Calu3 (cell line): ENCODE measurements around the gene HSCB. TPM values are rescaled to one million over a fixed set of nuclear protein-coding genes. Genes with fewer than 3 reads are reported as not detected.

Experiments
- BruUV-seq: library from RNA; stranded (reverse); fragments of 400-500 nt; replicated peaks from 2 replicates; lab custom pipeline; 2021; lab: Mats Ljungman, UMichigan
- CTCF ChIA-PET: fragments of 300-600 bp; sonication (Branson Sonifier 250); formaldehyde crosslinking; loops from one replicate; lab custom pipeline; 2022; ENCODE audit warnings: antibody characterized with exemption; lab: Charles Lee
- DNase-seq: peaks from one replicate; pipeline ENCODE4 v3.0.0; 2022
- H3K27ac Mint-ChIP-seq: one replicate; pipeline ENCODE4 v1.8.0; 2022; ENCODE audit warnings: mixed read lengths; ENCODE audit not compliant: unreplicated experiment
- H3K27me3 Mint-ChIP-seq: one replicate; pipeline ENCODE4 v1.8.0; 2022; ENCODE audit warnings: mixed read lengths; ENCODE audit not compliant: unreplicated experiment
- H3K36me3 Mint-ChIP-seq: one replicate; pipeline ENCODE4 v1.8.0; 2022; ENCODE audit warnings: mild to moderate bottlenecking, moderate library complexity, mixed read lengths; ENCODE audit not compliant: insufficient read depth, unreplicated experiment
- H3K4me1 Mint-ChIP-seq: one replicate; pipeline ENCODE4 v1.8.0; 2022; ENCODE audit warnings: mild to moderate bottlenecking, low read depth, mixed read lengths; ENCODE audit not compliant: unreplicated experiment
- H3K4me3 Mint-ChIP-seq: one replicate; pipeline ENCODE4 v1.8.0; 2022; ENCODE audit warnings: mild to moderate bottlenecking, low read depth, moderate library complexity, mixed read lengths; ENCODE audit not compliant: unreplicated experiment
- H3K9me3 Mint-ChIP-seq: one replicate; pipeline ENCODE4 v1.8.0; 2022; ENCODE audit warnings: low read depth, mixed read lengths; ENCODE audit not compliant: unreplicated experiment
- CTCF ChIP-seq: fragments of 200-600 bp; IDR thresholded peaks from one replicate; pipeline ENCODE4 v1.8.0; 2022; ENCODE audit warnings: antibody characterized with exemption; ENCODE audit not compliant: unreplicated experiment
- intact Hi-C: fragments of 100-400 bp; cut with micrococcal nuclease; formaldehyde crosslinking; loops from one replicate; pipeline ENCODE4 v1.10.0; 2022; ENCODE audit not compliant: unreplicated experiment
- total RNA-seq: library from RNA; stranded (reverse); gene quantifications from 2 replicates; pipeline ENCODE4 v1.2.3, GENCODE V29; 2022

Gene HSCB
- total RNA-seq, 1 experiment from 2014 or later, result 16.5 TPM

- CTCF ChIA-PET, result interaction anchor here (0.5 to 0.8 kb wide), 3 partner anchors 9 to 1554 kb away, joined by 3 to 4 read pairs (median 4); no protein-coding TSS in a partner anchor
- Mint-ChIP-seq H3K27me3 (no peaks in the 10 kb centered on the region), H3K27ac (no peak overlapping the region), H3K4me1 (peaks cover 17% of the 10 kb centered on the region), H3K36me3 (no peaks in the 10 kb centered on the region), H3K4me3 (no peak overlapping the region), H3K9me3 (no peaks in the 10 kb centered on the region)
- BruUV-seq, result no TSS peak
- no peak for DNase-seq
- intact Hi-C loops, result no loop called here
- TF ChIP-seq CTCF, result no peak
These were observed 29.7 kb upstream of the HSCB start for GRCh38 chr22:28711820-28712777.

DNA sequence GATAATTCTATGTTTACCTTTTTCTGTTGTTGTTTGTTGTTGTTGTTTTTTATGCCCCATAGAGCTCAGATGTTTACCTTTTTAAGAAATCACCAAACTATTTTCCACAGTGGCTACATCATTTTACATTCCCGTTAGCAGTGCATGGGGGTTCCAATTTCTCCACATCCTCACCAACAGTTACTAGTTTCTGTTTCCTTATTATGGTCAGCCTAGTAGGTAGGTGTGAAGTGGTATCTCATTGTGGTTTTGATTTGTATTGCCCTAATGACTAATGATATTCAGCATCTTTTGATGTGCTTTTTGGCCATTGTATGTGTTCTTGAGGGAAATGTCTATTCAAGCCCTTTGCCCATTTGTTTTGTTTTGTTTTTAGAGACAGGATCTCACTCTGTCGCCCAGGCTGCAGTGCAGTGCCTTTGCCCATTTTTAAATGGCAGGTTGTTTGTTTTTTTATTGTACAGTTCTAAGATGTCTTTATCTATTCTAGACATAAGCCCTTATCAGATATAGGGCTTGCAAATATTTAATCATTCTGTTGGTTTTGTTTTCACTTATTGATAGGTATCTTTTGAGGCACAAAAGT, 27.7 kb upstream of the HSCB start:
- no peaks in the 10 kb centered on the region for H3K27me3 Mint-ChIP-seq
- no peaks in the 10 kb centered on the region for H3K36me3 Mint-ChIP-seq
- no peak for DNase-seq
- H3K4me1 Mint-ChIP-seq, result peaks cover 17% of the 10 kb centered on the region
- H3K27ac Mint-ChIP-seq, result no peak overlapping the region
- TF ChIP-seq CTCF, result no peak
- CTCF ChIA-PET, result no interaction called here
- intact Hi-C loops, result no loop called here
- no peaks in the 10 kb centered on the region for H3K9me3 Mint-ChIP-seq
- BruUV-seq, result no TSS peak
- H3K4me3 Mint-ChIP-seq, result no peak overlapping the region

- no peaks in the 10 kb centered on the region for H3K27me3 Mint-ChIP-seq
- H3K27ac Mint-ChIP-seq, result no peak overlapping the region
- no peaks in the 10 kb centered on the region for H3K36me3 Mint-ChIP-seq
- H3K9me3 Mint-ChIP-seq, result no peaks in the 10 kb centered on the region
- TF ChIP-seq CTCF, result no peak
- CTCF ChIA-PET, result interaction anchor here (0.7 kb wide), 2 partner anchors 39 to 304 kb away, joined by 3 to 6 read pairs; no protein-coding TSS in a partner anchor
- no peak overlapping the region for H3K4me3 Mint-ChIP-seq
- peaks cover 13% of the 10 kb centered on the region for H3K4me1 Mint-ChIP-seq
- no TSS peak for BruUV-seq
- no peak for DNase-seq
- intact Hi-C loops, result no loop called here
These were observed 26.2 kb upstream of the HSCB start for GRCh38 chr22:28715611-28716010.

DNA sequence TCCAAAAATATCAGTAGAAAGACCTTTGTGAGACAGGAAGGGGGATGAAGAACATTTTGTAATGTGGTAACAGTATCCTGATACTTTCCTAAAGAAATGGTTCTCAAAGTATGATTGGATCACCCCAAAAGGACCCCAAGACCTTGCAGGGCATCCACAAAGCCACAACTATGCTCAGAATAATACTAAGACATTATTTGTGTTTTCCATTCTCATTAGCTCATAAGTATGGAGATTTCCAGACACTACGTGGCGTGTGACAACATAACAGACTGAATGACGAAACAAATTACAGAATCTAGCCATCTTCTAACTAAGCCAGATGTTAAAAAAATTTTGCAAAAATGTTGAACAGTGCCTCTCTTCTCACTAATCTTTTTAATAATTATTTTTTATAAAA, 25.2 kb upstream of the HSCB start:
- H3K4me1 Mint-ChIP-seq, result peaks cover 10% of the 10 kb centered on the region
- CTCF ChIA-PET, result no interaction called here
- TF ChIP-seq CTCF, result no peak
- intact Hi-C loops, result no loop called here
- no TSS peak for BruUV-seq
- no peak overlapping the region for H3K27ac Mint-ChIP-seq
- no peaks in the 10 kb centered on the region for H3K36me3 Mint-ChIP-seq
- H3K9me3 Mint-ChIP-seq, result no peaks in the 10 kb centered on the region
- no peaks in the 10 kb centered on the region for H3K27me3 Mint-ChIP-seq
- no peak overlapping the region for H3K4me3 Mint-ChIP-seq
- no peak for DNase-seq
